Activated CD4-positive, alpha-beta T cell treated with anti-CD3 and anti-CD28 coated beads for 24 hours (primary cell): Measurements from ENCODE around the gene ZNF735.
"Not testable (repeated sequence)": the region's sequence is repeated elsewhere in the genome, so short reads cannot be mapped to it uniquely, and the experiment has no call there.

ENCODE experiments used
- DNase-seq, 2 donors: peaks; one replicate each; pipeline ENCODE4 v3.0.0-alpha.2; 2020; ENCODE audit warnings: low read depth in 2 of 2

The ZNF735 gene

DNA sequence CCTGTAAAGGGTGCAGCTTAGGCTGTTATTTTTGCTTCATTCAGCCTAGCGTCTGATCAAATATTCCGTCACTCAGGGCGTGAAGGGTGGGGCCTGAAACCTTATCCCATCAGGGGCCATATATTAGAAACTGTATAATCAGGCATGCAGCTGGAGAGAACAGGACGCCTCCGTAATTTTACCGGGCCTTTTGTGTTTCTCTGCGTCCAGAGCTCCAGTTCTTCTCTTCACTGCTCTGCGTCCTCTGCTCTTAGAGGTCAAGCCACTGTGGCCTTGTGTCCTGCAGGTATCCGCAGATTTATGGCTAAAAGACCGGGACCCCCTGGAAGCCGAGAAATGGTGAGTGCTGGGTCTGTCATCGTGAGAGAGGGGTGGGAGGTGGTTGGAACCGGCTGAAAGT, at the start of gene ZNF735:
TSS of gene ZNF735 (plus strand) at position 301 of the 400 bp plus-strand sequence. CDS start at position 301, 0 bp downstream.
- DNase-seq, result no peak

GRCh38 chr7:64170974-64171373, 36.0 kb upstream of the ZNF735 start:
- DNase-seq, result not testable (repeated sequence)

GRCh38 chr7:64174328-64174727, 32.7 kb upstream of the ZNF735 start:
- DNase-seq, result no peak

DNA sequence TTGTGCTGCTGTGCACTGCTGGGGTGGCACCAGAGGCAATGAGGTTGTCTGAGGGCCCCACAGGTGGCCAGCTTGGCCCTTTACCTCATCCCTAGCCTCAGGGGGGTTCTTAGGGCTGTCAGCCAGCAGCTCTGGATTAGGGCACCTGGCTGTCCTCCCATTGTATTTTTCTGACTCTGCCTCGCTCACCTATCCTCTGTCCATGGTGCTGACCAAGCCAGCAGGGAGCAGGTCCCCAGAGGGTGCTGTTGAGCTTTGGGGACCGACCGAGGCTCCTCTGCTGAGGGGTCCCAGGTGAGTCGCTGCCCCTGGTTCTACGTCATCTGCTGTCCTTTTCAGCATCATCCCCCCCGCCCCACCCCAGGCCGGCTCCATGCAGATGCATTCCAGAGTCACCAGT, 32.1 kb upstream of the ZNF735 start:
- DNase-seq, result no peak

DNA sequence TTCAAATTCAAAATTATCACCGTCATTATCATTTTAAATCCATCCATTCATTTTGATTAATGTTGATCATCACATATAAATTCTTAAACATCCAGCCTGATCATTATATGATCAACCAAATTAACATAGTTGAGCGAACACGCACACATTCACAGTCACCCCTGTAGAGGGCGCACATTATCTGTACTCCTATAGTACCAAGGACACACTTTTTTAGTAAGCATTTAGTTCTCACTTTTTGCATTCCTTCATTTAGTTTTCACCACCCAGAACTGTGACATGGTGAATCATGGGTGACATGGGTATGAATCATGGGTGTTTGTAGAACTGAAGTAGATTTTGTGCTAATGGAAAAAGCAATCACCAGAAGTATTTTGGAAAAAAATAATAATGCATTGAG, 26.0 kb upstream of the ZNF735 start:
- DNase-seq, result no peak

DNA sequence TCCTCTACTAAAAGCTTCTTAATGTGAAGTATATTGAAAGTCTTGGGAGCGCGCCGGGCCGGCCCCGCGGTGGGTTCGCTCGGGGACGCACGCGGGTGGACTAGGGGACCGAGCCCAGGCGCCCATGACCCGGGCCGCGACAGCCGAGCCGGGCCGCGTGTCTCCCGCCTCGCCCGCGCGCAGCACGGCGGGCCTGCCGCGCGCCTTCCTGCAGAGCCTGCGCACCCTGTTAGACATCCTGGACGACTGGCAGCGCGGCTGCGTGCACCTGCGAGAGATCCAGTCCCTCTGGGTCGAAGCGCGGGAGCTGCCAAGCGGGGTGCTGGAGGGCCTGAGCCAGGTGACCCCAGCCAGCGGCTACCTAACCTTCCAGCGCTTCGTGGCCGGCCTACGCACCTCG, 25.4 kb upstream of the ZNF735 start:
- no peak for DNase-seq

DNA sequence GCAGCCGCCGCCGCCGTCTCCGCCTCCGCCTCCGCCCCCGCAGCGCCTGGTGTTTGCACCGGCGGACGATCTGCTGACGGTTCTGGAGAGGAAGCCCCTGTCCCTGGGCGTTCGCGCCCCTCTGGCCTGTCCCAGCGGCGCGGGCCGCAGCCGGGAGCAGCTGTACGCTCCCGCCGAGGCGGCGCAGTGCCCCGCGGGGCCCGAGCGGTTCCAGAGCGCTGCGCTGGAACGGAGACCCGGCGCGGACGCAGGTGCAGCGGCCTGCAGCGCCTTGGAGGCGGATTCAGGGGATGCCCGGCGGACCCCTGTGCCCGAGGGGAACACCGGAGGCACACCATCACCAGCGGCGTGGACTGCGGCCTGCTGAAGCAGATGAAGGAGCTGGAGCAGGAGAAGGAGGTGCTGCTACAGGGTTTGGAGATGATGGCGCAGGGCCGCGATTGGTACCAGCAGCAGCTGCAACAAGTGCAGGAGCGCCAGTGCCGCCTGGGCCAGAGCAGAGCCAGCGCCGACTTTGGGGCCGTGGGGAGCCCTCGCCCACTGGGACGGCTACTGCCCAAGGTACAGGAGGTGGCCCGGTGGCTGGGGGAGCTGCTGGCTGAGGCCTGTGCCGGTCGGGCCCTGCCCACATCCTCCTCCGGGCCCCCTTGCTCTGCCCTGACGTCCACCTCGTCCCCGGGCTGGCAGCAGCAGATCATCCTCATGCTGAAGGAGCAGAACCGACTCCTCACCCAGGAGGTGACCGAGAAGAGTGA, 24.8 kb upstream of the ZNF735 start:
- no peak for DNase-seq

GRCh38 chr7:64183126-64183742, 23.8 kb upstream of the ZNF735 start:
- DNase-seq, result peak; percentile 18 to 28

DNA sequence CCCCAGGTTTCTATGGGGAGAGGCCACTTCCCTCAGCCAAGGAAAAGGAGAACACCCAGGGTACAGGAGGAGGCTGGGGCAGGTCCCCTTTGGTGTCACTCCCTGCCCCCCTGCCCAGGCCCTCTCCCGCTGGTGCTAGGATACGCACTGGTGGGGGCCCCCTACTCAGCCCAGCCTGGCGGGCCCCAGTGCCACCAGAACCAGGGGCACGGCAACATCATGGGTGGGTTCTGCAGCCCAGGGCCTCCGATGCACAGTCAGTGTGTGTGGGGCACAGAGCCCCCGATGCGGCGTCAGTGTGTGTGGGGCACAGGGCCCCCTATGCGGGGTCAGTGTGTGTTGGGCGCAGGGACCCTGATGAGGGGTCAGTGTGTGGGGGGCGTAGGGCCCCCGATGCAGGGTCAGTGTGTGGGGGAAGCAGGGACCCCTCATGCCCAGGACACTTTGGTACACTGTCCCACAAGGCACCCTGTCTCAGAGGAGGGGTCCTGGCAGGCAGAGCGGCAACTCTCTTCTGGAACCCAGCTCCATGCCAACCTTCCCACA, 23.1 kb upstream of the ZNF735 start:
- no peak for DNase-seq

GRCh38 chr7:64184376-64184775, 22.6 kb upstream of the ZNF735 start:
- no peak for DNase-seq

- no peak for DNase-seq
Measured at GRCh38 chr7:64187408-64187807, 19.6 kb upstream of the ZNF735 start.

DNA sequence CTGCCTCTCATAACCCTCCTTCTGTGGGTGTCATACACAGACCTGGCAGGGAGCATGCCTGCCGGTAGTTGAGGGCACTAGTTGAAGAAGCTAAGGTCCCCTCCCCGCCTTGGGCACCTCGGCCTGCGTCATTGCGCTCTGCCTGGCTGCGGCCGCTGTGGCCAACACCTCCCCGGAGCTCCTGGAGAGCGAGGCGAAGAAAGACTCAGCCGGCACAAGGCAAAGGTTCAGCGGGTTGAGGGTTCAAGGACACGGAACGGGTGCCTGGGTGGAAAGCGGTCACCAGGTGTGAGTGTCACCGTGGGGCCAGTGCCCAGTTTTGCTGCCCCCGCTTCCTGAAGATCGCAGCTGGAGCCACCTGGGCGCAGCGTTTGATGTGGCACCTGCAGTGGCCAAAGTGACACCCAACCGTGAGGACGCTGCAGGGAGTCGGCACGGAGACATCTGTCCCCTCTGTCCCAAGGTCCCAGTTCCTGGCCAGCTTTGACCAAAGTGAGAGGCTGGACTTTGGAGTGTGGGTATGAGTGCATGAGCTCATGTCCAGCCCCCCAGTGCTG, 14.8 kb upstream of the ZNF735 start:
- DNase-seq, result no peak

- DNase-seq, result no peak
Measured at GRCh38 chr7:64192775-64193174, 14.2 kb upstream of the ZNF735 start.

- DNase-seq, result not testable (repeated sequence)
Measured at GRCh38 chr7:64219710-64220298, 12.8 kb downstream of the ZNF735 start.

DNA sequence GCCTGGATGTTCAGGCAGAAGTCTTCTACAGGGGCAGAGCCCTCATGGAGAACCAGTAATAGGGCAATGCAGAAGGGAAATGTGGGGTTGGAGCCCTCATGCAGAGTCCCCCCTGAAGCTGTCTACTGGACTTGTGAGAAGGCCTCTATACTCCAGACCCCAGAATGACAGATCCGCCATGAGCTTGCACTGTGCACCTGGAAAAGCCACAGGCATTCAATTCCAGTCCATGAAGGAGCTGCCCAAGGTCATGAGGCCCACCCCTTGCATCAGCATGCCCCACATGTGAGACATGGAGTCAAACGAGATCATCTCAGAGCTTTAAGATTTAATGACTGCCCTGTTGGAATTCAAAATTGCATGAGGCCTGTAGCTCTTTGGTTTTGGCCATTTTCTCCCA, 16.4 kb downstream of the ZNF735 start:
- DNase-seq, result no peak

DNA sequence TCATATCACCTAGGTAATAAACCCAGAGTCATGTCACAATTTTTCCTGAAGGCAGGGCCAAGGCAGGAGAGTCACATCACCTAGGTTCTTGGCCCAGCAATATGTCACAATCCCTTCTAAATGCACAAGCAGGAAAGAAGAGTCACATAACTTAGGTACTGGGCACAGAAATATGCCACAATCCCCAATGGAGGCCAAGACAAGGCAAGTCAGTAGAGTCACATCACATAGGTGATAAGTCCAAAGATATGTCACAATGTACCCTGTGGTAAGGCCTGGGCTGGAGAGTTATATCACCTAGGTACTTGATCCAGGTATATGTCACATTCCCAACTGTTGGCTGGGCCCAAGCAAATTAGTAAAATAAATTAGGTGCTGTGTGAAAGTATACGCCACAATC, 21.2 kb downstream of the ZNF735 start, which contains the start of gene ZNF679:
TSS of gene ZNF679 (plus strand) at position 301 of the 400 bp plus-strand sequence. CDS start 20,644 bp downstream, outside the sequence.
- not testable (repeated sequence) for DNase-seq

DNA sequence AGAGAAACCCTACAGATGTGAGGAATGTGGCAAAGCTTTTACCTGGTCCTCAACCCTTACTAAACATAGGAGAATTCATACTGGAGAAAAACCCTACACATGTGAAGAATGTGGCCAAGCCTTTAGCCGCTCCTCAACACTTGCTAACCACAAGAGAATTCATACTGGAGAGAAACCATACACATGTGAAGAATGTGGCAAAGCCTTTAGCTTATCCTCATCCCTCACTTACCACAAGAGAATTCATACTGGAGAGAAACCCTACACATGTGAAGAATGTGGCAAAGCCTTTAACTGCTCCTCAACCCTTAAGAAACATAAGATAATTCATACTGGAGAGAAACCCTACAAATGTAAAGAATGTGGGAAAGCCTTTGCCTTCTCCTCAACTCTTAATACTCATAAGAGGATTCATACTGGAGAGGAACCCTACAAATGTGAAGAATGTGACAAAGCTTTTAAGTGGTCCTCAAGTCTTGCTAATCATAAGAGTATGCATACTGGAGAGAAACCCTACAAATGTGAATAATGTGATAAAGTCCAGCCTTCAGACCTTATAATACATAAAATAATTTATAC, 59.4 kb downstream of the ZNF735 start:
- no peak for DNase-seq
